HG03066 (cell line): ENCODE data around the gene PPP6R1.
A peak's percentile ranks its signal among the peaks of the same experiment; 100 is the strongest.

ENCODE experiments used
- ATAC-seq: cut with Tn5 transposase; IDR thresholded peaks from one replicate; pipeline ENCODE4 v1.9.1; 2021; ENCODE audit warnings: low read depth; ENCODE audit not compliant: unreplicated experiment

Gene PPP6R1

DNA sequence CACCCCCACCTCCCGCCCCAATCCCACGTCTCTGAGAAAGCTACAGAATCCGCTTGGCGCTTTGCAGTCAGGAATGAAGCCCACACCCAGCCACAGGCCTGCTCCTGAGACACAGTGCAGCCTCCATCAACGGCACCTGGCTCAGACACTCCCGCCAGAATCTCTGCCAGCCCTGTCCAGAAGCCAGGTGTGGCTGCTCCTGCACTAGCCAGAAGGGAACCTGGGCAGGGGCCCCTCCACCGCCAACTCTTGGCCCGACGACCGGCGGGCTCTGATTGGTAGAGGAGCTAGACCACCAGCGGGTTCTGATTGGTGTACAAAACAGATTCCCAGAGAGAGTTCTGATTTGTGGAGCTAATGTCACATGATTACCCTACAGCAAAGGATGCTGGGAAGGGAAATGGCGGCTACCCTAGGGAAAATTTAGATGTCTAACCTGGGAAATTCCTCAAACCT, 2.9 kb upstream of the PPP6R1 start:
- no peak for ATAC-seq

DNA sequence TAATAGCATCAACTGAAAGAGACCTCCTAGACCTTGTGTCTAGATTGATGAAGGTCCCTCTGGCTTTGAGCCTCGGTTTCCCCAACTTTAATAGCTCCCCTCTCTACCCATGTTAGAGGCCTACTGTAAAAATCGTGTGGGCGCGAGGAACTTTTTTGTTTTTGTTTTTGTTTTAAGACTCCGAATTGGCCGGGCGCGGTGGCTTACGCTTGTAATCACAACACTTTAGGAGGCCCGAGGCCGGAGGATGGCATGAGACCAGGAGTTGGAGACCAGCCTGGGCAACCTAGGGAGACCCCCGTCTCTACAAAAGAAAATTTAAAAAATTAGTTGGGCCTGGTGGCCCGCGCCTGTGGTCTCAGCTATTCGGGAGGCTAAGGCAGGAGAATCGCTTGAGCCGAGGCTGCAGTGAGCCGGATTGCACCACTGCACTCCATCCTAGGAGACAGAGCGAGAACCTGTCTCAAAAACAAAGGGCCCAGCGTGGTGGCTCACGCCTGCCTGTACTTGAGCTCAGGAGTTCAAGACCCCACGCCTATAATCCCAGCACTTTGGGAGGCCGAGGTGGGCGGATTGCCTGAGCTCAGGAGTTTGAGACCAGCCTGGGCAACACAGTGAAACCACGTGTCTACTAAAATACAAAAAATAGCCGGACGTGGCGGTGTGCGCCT, 858 bp upstream of the PPP6R1 start:
- no peak for ATAC-seq

DNA sequence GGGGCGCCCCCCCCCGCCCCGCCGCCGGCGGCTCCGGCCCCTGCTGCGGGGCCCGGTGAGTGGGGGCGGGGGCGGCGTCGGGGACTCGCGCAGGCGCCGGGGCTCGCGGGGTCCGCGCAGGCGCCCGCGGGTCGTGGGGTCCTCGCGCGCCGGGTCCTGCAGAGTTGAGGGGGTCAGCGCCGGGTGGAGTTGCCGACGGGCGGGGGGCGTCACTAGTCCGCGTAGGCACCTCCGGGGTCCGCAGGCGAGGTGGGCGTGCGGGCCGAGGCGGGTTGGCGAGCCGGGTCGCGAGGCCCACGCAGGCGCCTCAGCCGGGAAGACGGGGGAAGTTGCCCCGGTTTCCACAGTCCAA, 365 bp downstream of the PPP6R1 start:
- ATAC-seq, result peak; percentile 4

DNA sequence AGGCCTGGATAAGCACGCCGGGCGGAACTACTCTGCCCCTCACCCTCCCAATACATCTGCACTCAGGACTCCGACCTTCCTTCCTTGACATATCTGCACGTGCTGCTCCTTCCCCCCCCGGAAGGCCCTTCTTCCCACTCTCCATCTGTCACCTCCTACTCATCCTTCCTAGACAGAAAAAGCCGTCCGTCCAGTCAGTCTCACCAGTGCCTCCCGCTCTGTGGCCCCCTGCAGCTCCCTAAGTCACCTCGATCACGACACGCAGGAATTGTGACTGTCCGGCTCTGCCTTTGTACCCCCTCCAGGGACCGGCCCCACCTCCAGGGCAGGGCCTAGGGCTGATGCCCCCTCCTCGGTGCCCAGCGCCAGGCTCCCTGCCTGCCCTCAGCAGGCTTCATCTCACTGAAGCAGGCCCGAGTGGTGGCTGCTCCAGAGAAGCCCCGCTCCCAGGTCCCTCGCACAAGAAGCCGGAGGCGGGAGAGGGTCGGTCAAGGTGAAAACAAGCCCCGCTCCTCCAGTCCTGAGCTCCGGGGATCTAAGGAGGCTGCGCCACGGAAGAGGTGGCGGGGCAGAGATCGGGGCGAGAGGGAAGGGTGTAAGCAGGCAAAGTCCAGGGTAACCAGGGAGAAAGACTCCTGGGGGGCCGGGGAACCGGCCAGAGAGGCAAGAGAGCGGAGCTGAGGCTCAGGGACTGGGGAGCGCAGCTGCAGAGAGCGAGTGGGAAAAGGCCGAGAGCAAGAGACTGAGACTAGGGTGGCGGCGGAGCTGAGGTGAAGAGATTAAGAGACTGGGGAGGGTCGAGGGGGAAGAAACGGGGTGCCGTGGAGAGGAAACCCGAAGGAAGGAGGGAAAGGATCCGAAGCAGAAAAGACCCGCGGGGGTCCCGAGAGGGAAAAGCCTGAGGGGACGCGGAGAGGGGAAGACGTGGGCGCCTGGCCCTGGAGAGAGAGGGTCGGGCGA, 1.1 kb downstream of the PPP6R1 start:
- no peak for ATAC-seq

DNA sequence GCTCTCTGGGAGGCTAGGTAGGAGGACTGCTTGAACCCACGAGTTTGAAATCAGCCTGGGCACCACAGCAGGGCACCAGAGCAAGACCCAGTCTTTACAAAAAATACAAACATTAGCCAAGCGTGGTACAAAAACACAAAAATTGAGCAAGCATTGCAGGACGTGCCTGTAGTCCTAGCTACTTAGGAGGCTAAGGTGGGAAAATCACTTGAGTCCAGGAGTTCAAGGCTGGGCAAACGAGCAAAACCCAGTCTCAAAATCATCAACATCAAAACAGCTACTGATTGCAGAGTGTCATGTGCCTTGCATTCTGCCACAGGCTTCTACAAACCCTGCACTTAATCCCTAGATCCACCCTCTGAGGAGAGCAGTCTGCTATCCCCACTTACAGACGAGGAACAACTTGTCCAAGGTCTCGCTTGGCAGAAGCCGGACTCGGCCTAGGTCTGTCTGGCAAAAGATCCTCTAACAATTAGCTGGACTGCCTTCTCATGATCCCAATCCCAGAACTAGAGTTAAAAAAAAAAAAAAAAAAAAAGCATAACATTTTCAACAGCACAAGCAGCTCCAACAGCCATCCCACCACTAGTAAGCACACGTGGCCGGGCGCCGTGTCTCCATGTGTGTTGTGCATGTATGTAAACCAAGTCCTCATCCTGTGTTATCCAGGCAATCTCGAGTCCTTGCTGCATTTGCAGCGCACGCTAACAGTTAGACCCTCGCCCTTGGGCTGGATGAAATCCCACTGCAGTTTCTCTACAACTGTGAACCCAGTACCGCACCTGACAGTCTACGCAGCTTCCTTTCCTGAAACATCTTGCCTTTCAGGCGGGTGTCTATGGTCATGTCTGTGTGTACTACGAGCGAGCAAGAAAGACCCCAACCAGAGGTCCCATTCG, 2.0 kb downstream of the PPP6R1 start:
- ATAC-seq, result no peak

DNA sequence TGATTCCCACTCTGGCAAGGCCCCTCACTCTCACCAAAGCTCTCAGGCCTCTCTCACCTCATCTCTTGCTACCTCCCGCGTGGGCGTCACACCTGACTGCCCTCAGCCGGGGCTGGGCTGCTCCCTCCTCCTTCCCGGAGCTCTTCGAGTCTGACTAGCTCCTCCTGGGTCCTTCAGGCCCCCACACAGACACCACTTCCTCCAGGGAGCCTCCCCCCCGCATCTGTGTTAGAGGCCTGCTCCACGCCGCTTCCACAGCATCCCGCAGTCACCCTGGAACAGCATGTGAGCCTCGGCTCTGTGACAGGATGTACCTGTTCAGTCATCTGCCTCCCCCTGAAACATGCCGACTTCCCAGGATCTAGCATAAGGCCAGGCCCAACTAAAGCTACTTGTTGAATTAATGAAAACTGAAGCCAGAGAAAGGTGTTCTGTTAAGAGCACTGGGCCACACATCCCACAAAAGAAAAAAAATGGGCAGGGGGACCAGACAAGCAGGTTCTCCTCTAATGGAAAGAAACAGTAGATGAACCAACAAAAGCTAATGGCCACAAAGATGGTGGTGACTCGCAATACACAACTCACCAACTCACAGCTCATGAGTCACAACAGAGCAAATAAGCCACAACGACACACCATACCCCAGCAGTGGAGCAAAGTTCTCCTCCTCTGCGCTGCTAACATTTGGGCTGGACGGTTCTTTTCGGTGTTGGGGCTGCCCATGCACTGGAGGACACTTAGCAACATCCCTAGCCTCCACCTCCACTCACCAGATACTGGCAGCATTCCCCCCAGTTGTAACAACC, 3.0 kb downstream of the PPP6R1 start:
- ATAC-seq, result no peak

DNA sequence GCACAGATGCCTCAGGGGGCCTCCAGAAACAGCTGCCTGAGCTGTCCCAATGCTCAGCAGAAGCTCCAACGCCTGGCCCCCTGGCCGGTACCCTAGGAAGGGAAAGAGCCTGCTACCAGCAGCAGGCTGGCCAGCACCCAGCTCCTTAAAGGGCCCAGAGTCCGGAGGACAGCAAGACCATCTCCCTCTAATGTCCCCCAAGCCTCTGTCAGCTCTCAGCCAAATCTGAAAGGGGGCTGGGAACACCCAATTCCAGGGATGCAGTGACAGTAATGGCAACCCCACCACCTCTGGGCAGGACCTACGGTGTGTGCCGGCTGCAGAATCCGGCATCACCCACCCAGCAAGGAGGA, 4.2 kb downstream of the PPP6R1 start:
- no peak for ATAC-seq

DNA sequence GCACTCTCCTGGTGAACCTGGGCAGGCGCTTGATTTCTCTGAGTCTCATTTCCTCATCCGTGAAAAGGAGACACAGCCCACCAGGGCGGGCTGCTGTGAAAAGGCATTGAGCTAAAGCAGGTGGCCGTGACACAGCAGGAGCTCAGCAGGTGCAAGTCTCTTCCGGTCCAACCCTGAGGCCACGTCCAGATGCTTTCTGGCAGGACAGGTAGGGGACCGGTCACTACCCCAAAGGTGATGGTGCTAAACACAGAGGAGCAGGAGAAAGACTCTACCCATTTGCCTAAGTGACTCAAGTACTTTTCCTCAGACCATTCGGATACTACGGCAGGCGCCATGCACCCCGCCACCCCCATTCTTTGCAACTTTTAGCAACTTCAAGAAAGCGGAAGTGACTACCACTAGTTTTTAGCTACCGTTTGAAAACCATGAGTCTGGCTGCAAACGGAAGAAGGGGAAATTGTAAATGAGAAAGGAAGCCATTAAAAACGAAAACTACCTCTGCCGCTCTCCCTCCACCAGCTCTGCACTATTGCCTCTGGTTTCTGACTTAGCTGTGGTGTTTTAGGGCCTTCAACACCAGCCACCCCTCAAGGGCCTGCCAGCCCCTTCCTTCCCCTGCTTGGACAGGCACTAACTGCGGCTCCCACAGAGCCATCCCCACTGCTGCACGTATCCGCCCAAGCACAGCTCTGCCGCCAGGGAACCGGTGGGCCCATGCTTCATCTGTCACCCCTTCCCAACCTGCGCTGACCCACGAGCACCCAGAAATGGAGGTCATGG, 4.8 kb downstream of the PPP6R1 start:
- ATAC-seq, result no peak

DNA sequence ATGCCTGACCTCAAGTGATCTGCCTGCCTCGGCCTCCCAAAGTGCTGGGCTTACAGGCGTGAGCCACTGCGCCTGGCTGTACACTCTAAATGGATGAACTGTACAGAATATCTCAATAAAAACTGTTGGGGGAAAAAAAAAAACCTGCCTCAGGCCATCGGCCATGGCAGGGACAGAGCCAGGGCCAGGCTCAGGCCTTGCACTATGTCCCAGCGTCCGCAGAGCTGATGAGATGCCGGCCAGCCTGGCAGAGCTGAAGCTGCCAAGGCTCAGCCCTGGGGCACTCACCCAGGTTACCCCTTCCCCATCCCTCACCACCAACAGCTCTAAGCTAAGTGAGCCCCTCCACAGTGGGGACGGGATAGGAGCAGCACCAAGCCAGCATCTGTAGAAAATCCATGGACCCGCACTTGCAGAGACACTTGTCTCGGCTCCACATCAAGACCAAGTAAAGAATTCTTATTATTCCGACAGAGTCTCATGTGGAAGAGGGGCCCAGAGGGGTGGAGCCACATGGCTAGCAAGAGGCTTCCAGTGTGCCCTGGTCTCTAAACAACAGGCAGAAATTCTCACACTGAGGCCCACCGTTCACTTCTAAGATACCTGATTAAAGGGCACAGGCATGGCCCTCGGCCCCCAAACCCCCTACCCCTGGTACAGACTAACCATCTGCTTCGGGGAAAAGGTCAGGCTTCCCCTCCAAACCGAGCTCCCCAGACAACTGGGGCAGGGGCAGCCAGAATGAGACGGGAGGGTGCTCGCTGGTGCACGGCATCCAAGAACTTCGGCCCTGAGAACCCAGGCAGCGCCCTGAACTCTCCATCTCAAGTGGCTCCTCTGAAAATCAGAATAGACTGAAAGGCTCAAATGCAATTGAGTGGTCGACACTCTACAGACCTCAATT, 5.8 kb downstream of the PPP6R1 start:
- no peak for ATAC-seq

DNA sequence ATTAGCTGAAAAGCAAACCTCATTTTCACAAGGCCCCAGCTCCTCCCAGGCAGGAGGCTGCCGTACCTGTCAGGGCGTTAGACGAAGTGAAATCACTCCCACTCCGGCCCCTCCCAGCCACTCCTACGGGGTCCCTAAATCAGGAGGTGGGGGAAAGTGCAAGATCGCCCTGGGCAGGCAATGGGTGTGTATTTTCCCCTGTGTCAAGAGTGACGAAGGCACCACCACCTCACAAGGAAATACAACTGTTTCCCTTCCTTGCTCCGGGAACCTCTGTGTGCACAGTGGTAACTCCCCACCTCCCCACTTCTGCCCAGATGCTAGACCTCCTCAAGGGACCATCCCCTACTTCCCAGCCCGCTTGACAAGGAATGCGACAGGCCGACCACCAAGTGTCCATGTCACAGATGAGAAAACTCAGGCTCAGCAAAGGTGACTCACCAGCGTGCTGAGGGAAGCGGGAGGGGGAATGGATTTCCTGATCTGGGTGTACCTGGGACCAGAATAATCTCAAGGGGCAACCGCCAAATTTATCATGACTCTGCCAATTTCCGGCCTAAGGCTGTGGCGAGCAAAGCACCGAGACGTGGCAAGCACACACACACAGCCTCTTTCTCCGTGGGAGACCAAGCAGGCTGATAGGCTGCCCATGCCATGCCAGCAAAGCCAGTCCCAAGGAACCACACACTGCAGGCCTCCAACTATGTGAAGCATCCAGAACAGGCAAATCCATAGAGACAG, 7.3 kb downstream of the PPP6R1 start:
- no peak for ATAC-seq

DNA sequence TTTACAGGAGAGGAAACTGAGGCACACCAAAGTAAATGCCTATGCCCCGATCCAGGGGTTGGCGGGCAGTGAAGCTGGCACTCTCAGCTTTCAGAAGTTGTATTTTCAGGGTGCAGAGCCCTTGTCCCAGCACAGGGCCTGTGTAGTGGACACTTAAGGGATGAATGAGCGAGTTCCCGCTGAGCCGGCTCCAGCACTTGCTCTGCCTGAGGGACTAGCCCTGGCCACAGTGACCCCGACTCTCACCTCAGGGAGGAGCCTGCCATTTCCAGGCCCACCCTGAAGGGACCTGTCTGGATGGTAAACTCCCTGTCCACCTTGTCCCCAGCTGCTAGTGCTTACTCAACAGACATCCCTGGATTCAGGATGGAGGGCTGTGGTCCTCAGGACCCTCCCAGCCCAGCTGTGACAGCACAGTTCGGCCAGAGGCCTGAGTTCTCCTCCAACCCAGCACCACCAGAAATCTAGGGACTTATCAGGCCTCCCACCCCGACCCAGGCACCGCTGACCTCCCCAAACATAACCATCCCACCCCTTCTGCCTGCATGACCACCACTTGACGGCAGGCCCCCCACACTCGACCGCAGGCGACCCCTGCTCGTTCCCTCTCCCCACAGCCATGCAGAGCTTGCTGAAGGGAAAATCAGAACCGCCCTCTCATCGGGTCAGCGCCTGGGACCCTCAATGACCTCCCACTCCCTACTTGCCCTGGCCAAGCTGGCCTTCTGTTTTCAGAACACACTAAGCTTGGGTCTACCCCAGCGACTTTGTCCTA, 8.4 kb downstream of the PPP6R1 start:
- no peak for ATAC-seq

DNA sequence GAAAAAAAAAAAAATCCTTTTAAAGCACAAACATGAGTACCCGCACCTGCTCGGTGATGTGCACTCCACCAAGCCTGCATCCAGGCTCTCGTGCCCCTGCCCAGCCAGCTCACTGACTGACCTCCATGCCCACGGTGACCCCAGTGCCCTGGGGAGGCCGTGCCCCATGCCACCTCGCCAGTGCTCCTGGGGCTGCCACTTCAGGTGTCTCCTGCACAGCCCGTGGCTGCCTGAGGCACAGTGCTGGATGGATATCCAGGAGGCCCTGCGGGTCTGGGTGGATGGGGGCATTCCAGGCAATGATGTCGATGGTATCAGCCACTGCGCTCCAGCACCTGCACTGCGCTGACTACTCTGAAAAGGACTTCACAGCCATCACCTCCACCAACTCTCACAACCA, 9.0 kb downstream of the PPP6R1 start:
- no peak for ATAC-seq

DNA sequence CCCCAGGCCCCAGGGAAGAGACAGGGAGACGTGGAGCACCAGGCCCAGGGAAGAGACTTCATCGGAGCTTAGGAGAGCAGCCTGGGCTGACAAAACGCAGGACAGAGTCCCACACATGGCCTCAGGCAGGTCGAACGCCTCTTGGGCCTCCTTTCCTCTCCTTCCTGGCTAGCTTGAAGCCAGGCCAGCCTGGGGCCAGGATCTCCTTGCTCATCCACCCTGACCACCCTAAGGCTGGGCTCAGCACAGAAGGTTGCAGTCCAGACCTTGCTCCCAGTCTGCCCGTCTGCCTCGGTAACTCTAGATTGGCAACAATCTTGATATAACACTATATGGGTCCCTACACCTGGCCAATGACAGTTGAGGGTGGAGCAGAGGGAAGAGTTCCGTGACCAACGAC, 10.1 kb downstream of the PPP6R1 start:
- no peak for ATAC-seq

DNA sequence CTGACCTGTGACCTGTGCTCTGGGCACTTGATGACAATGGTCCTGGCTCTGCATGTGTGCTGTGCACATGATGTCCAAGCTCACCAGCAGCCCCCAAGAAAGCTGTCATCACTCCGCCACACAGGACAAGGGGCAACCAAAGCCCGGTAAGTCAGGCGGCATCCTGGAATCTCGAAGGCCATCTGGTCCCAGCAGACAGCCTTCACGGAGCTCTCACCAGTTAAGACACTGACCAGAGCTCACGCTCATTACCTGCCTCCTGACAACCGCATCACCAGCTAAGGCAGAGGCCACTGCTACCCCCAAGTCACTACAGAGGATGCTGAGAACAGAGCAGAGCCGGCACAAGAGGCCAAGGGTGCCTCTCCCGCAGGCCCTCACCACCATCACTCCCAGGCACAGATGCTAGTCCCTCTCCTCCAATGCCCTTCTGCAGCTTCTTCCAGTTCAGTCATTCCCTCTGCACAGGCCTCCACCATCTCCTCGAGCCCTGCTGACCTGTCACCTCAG, 10.6 kb downstream of the PPP6R1 start:
- ATAC-seq, result no peak

DNA sequence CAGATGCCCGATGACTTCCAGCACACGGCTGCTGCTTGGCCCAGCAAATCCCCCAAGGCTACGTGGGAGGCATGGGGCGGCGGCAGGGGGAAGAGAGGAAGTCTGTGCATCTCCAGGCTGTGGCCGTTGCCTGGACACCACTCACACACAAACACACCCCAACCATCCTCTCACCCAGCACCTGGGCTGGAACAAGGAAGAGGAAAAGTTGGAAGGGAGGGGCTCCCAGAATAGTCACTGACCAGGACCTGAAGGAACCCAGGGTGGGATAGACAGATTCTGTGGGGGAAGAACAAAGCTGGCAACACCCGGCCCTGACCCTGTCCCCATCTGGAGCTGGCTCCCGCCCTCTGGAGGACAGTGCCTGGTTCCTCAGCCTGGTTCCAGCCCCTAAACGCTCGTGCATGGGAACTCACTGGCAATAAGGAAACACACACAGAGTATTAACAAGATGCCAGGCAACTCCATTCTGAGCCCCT, 11.2 kb downstream of the PPP6R1 start:
- no peak for ATAC-seq
